DOHH2 (cell line): ENCODE results near the gene DSCAML1.

ENCODE experiments used
- CTCF ChIP-seq: fragments of 200-600 bp; sonication (generic); IDR thresholded peaks from one replicate; pipeline ENCODE4 v1.5.1; 2014; ENCODE audit warnings: antibody characterized with exemption, mild to moderate bottlenecking, low read depth, low read length; ENCODE audit not compliant: poor library complexity, severe bottlenecking
- EZH2phosphoT487 ChIP-seq: fragments of 200-600 bp; sonication (generic); IDR thresholded peaks from 2 replicates; pipeline ENCODE4 v1.6.1; 2017; ENCODE audit warnings: borderline replicate concordance, mild to moderate bottlenecking, antibody characterized with exemption, low read length, moderate library complexity, mixed read lengths

- TF ChIP-seq CTCF (no peak), EZH2phosphoT487 (no peak)
Observed at GRCh38 chr11:117419482-117420142, 377.4 kb downstream of the DSCAML1 start.
